Colonic mucosa (tissue), 4 donors: ENCODE results near the gene CCDC184. TPM values are rescaled to one million over a fixed set of nuclear protein-coding genes. Genes with fewer than 3 reads are reported as not detected.
"Not testable (repeated sequence)": the region's sequence is repeated elsewhere in the genome, so short reads cannot be mapped to it uniquely, and the experiment has no call there.

Experiments used
- DNase-seq: peaks from one replicate; pipeline ENCODE4 v3.0.0-alpha.2; 2020
- H3K27ac ChIP-seq: fragments of 200-600 bp; one replicate; pipeline ENCODE4 v1.8.0; 2021
- H3K27me3 ChIP-seq: fragments of 200-600 bp; one replicate; pipeline ENCODE4 v1.8.0; 2021
- H3K36me3 ChIP-seq: fragments of 200-600 bp; one replicate; pipeline ENCODE4 v1.8.0; 2021
- H3K4me1 ChIP-seq: fragments of 200-600 bp; one replicate; pipeline ENCODE4 v1.8.0; 2021; ENCODE audit warnings: mild to moderate bottlenecking
- H3K4me3 ChIP-seq: fragments of 200-600 bp; one replicate; pipeline ENCODE4 v1.8.0; 2021
- H3K9ac ChIP-seq, 2 donors: one replicate each; pipeline ENCODE4 v1.7.0; 2013; ENCODE audit warnings: control low read depth in 2 of 2, low read depth in 2 of 2, low read length in 2 of 2
- H3K9me3 ChIP-seq: fragments of 200-600 bp; one replicate; pipeline ENCODE4 v1.8.0; 2021
- intact Hi-C: fragments of 100-400 bp; cut with DNase I; formaldehyde crosslinking; loops from one replicate; pipeline ENCODE4 v1.14.1; 2022
- total RNA-seq, 2 donors: library from RNA; stranded (reverse); fragmentation: NEBNext Ultra II Directional in 1 of 2; extraction: Animal tissue kit (Norgen Biotek cat#: 25700) in 1 of 2; gene quantifications; one replicate each; pipeline ENCODE4 v1.2.1, GENCODE V29; 2021
- TF ChIP-seq, protein P1 (sequence below): fragments of 200-600 bp; IDR thresholded peaks from one replicate; pipeline ENCODE4 v1.8.0; 2022; ENCODE audit warnings: antibody characterized with exemption, mild to moderate bottlenecking
- donor health status: healthy.
- donor health status: DM: no; HTN: no; CAD: no.
- donor health status: DM: no; HTN: no; CAD: no.

CCDC184 gene
- total RNA-seq, 2 donors from 2014 or later, result 0.35 to 0.53 TPM

GRCh38 chr12:48216785-48217184 lies 33.3 kb downstream of the CCDC184 start:
- TF ChIP-seq, protein P1, sequence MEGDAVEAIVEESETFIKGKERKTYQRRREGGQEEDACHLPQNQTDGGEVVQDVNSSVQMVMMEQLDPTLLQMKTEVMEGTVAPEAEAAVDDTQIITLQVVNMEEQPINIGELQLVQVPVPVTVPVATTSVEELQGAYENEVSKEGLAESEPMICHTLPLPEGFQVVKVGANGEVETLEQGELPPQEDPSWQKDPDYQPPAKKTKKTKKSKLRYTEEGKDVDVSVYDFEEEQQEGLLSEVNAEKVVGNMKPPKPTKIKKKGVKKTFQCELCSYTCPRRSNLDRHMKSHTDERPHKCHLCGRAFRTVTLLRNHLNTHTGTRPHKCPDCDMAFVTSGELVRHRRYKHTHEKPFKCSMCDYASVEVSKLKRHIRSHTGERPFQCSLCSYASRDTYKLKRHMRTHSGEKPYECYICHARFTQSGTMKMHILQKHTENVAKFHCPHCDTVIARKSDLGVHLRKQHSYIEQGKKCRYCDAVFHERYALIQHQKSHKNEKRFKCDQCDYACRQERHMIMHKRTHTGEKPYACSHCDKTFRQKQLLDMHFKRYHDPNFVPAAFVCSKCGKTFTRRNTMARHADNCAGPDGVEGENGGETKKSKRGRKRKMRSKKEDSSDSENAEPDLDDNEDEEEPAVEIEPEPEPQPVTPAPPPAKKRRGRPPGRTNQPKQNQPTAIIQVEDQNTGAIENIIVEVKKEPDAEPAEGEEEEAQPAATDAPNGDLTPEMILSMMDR, result no peak
- H3K9ac ChIP-seq, result no peak overlapping the region
- no peaks in the 10 kb centered on the region for H3K36me3 ChIP-seq
- H3K9me3 ChIP-seq, result no peaks in the 10 kb centered on the region
- no peak overlapping the region for H3K4me3 ChIP-seq
- DNase-seq, result no peak
- no peaks in the 10 kb centered on the region for H3K4me1 ChIP-seq
- H3K27ac ChIP-seq, result no peak overlapping the region
- intact Hi-C loops, result no loop called here
- no peaks in the 10 kb centered on the region for H3K27me3 ChIP-seq

DNA sequence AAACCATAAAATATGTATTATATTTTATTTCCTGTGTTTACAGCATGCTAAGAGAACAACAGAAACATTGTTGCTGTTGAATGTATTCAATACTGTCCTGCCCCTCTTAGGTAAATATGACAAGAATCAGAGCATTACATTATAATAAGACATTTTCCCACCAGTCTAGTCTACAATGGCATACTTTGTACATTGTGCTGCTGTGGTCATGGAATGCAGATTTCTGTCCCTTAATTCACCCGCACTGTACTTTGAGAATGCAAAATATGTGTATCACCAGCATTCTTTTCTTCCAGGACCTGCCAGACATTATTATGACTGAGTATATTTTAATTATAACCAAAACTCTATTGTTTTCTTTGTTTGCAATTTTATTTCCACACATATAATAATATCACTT lies 36.2 kb downstream of the CCDC184 start:
- Histone ChIP-seq H3K27ac (no peak overlapping the region), H3K27me3 (no peaks in the 10 kb centered on the region), H3K9ac (no peak overlapping the region), H3K4me1 (no peaks in the 10 kb centered on the region), H3K9me3 (no peaks in the 10 kb centered on the region), H3K36me3 (no peaks in the 10 kb centered on the region), H3K4me3 (no peak overlapping the region)
- no peak for DNase-seq
- TF ChIP-seq, protein P1, result no peak
- intact Hi-C loops, result no loop called here

GRCh38 chr12:48220701-48221100 lies 37.3 kb downstream of the CCDC184 start:
- TF ChIP-seq, protein P1, result no peak
- no peaks in the 10 kb centered on the region for H3K4me1 ChIP-seq
- intact Hi-C loops, result no loop called here
- no peak overlapping the region for H3K9ac ChIP-seq
- no peak overlapping the region for H3K4me3 ChIP-seq
- no peaks in the 10 kb centered on the region for H3K9me3 ChIP-seq
- no peak for DNase-seq
- H3K27me3 ChIP-seq, result no peaks in the 10 kb centered on the region
- no peak overlapping the region for H3K27ac ChIP-seq
- H3K36me3 ChIP-seq, result no peaks in the 10 kb centered on the region

DNA sequence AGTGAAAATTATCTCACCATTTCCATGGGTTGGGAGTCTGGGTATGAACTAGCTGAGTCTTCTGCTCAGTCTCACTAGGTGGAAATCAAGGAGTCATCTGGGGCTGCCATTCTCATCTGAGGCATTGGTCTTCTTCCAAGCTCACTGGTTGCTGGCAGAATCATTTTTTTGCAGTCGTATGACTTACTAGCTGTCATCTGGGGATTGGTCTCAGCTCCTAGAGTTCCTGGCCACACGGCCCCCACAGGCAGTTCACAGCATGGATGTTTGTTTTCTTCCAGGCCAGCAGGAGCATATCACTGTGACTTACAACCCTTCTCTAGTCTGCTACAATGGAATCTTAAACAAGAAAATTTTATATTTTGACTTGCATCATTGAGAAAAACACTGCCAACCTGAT lies 38.2 kb downstream of the CCDC184 start:
- DNase-seq, result no peak
- intact Hi-C loops, result no loop called here
- H3K27me3 ChIP-seq, result no peaks in the 10 kb centered on the region

GRCh38 chr12:48224533-48224932 lies 41.1 kb downstream of the CCDC184 start:
- H3K9ac ChIP-seq, H3K4me1 ChIP-seq, H3K27me3 ChIP-seq, DNase-seq, H3K27ac ChIP-seq, H3K9me3 ChIP-seq, H3K36me3 ChIP-seq, intact Hi-C loops, H3K4me3 ChIP-seq: not testable (repeated sequence)

More for the DNA sequence above, 38.2 kb downstream of the CCDC184 start:
- H3K9me3 ChIP-seq, result no peaks in the 10 kb centered on the region
- TF ChIP-seq, protein P1, result no peak
- H3K4me1 ChIP-seq, result no peaks in the 10 kb centered on the region
- H3K27ac ChIP-seq, result no peak overlapping the region
- H3K36me3 ChIP-seq, result no peaks in the 10 kb centered on the region
- no peak overlapping the region for H3K4me3 ChIP-seq
- no peak overlapping the region for H3K9ac ChIP-seq

- H3K27ac ChIP-seq, DNase-seq, intact Hi-C loops, H3K4me3 ChIP-seq, H3K36me3 ChIP-seq, H3K27me3 ChIP-seq, H3K9me3 ChIP-seq, H3K4me1 ChIP-seq, H3K9ac ChIP-seq: not testable (repeated sequence)
These were observed 47.9 kb downstream of the CCDC184 start for GRCh38 chr12:48231169-48231958.

Other genes with a start within 250 kb of the CCDC184 start
- 100 to 1,000 TPM; 187 to 258 TPM for gene TMEM106C, start 220.0 kb upstream of the CCDC184 start, total RNA-seq
- 1 to 10 TPM; 1.1 to 1.3 TPM for gene COL2A1, start 179.2 kb upstream of the CCDC184 start, total RNA-seq
- 10 to 100 TPM; 14.9 to 16.8 TPM for gene SENP1, start 77.6 kb upstream of the CCDC184 start, total RNA-seq
- gene PFKM, start 64.3 kb upstream of the CCDC184 start, total RNA-seq, result 10 to 100 TPM; 39.2 to 64.6 TPM
- gene ASB8, start 26.1 kb upstream of the CCDC184 start, total RNA-seq, result 10 to 100 TPM; 37.0 to 39.5 TPM
- not detected for gene OR10AD1, start 19.6 kb downstream of the CCDC184 start, total RNA-seq
- gene ZNF641, start 167.3 kb downstream of the CCDC184 start, total RNA-seq, result 1 to 10 TPM; 7.4 TPM